NK-92 (cell line): ENCODE measurements around the gene RCE1.

Source experiments
- DNase-seq: peaks from one replicate; lab custom pipeline; 2025; ENCODE audit not compliant: unreplicated experiment; lab: John Stamatoyannopoulos, UW

RCE1 gene

GRCh38 chr11:66856496-66857233, 13.4 kb downstream of the RCE1 start, which contains the start of gene LRFN4:
Gene LRFN4, plus strand, starts transcription at chr11:66857064. Its CDS starts 681 bp downstream, at chr11:66857745.
- no peak for DNase-seq

GRCh38 chr11:66857234-66857926, 14.1 kb downstream of the RCE1 start:
- DNase-seq, result no peak

- DNase-seq, result no peak
Measured at GRCh38 chr11:66857927-66858185, 14.6 kb downstream of the RCE1 start.

- no peak for DNase-seq
Measured at GRCh38 chr11:66858186-66858938, 15.1 kb downstream of the RCE1 start.

- no peak for DNase-seq
Measured at GRCh38 chr11:66858939-66859685, 15.9 kb downstream of the RCE1 start.

GRCh38 chr11:66859686-66860448, 16.6 kb downstream of the RCE1 start:
- DNase-seq, result no peak

- DNase-seq, result no peak
Measured at GRCh38 chr11:66860449-66860831, 17.2 kb downstream of the RCE1 start.

- DNase-seq, result no peak
Measured at GRCh38 chr11:66861038-66861773, 18.0 kb downstream of the RCE1 start.

GRCh38 chr11:66861774-66862558, 18.7 kb downstream of the RCE1 start:
- no peak for DNase-seq

GRCh38 chr11:66862559-66863037, 19.4 kb downstream of the RCE1 start:
- DNase-seq, result no peak

GRCh38 chr11:66863428-66864125, 20.3 kb downstream of the RCE1 start:
- no peak for DNase-seq

GRCh38 chr11:66864172-66864901, 21.1 kb downstream of the RCE1 start:
- DNase-seq, result no peak

GRCh38 chr11:66864924-66865697, 21.9 kb downstream of the RCE1 start:
- no peak for DNase-seq

GRCh38 chr11:66866007-66866406, 22.8 kb downstream of the RCE1 start:
- DNase-seq, result no peak

GRCh38 chr11:66866511-66866986, 23.3 kb downstream of the RCE1 start:
- no peak for DNase-seq

- no peak for DNase-seq
Measured at GRCh38 chr11:66867425-66868040, 24.3 kb downstream of the RCE1 start.
